Common myeloid progenitor, CD34-positive (primary cell): ENCODE data around the gene TM9SF1.

ENCODE experiments used
- CTCF ChIA-PET: fragments of 350-600 bp; sonication (Branson Sonifier 250); formaldehyde crosslinking; loops from one replicate; lab custom pipeline; 2021; ENCODE audit warnings: antibody characterized with exemption; lab: Charles Lee
- POLR2A ChIA-PET: fragments of 350-600 bp; sonication (Branson Sonifier 250); formaldehyde crosslinking; loops from one replicate; lab custom pipeline; 2021; ENCODE audit warnings: antibody characterized with exemption; lab: Charles Lee
- DNase-seq, 3 donors: peaks; one replicate each; pipeline versions ENCODE4 v3.0.0 to v3.0.0-alpha.2; 2013
- H3K27ac ChIP-seq, 2 experiments: 1 replicate in 1 of 2; 2 replicates in 1 of 2; pipeline ENCODE4 v1.7.0; 2013; ENCODE audit warnings: inconsistent platforms in 2 of 2, low read length in 2 of 2, mild to moderate bottlenecking in 2 of 2, low read depth in 1 of 2, moderate library complexity in 1 of 2; ENCODE audit not compliant: severe bottlenecking in 2 of 2, insufficient read depth in 1 of 2, poor library complexity in 1 of 2
- H3K27me3 ChIP-seq, 5 experiments: replicated peaks in 2 of 5; 1 replicate in 3 of 5; 2 replicates in 2 of 5; pipeline versions ENCODE4 v1.6.1 to v1.7.0; 2013; ENCODE audit warnings: low read length in 4 of 5, mild to moderate bottlenecking in 2 of 5, moderate library complexity in 2 of 5, inconsistent platforms in 1 of 5; ENCODE audit not compliant: insufficient read depth in 5 of 5, control insufficient read depth in 4 of 5
- H3K36me3 ChIP-seq, 4 experiments: 1 replicate in 2 of 4; 2 replicates in 2 of 4; pipeline versions ENCODE4 v1.6.1 to v1.7.0; 2013; ENCODE audit warnings: low read length in 3 of 4, control low read depth in 1 of 4, mild to moderate bottlenecking in 1 of 4; ENCODE audit not compliant: control insufficient read depth in 4 of 4, insufficient read depth in 4 of 4
- H3K4me1 ChIP-seq, 4 experiments: 1 replicate in 3 of 4; 2 replicates in 1 of 4; pipeline versions ENCODE4 v1.6.1 to v1.7.1; 2013; ENCODE audit warnings: low read length in 3 of 4, mild to moderate bottlenecking in 3 of 4, control low read depth in 1 of 4, inconsistent platforms in 1 of 4, moderate library complexity in 1 of 4; ENCODE audit not compliant: control insufficient read depth in 4 of 4, insufficient read depth in 4 of 4; ENCODE audit errors: control extremely low read depth in 1 of 4
- H3K4me3 ChIP-seq, 7 experiments: 1 replicate in 4 of 7; 2 replicates in 3 of 7; pipeline versions ENCODE4 v1.5.1 to v1.7.0; 2013; ENCODE audit warnings: mild to moderate bottlenecking in 7 of 7, low read length in 6 of 7, moderate library complexity in 6 of 7, inconsistent platforms in 2 of 7, low read depth in 2 of 7, control low read depth in 1 of 7; ENCODE audit not compliant: insufficient read depth in 4 of 7, control insufficient read depth in 1 of 7; ENCODE audit errors: extremely low read depth in 1 of 7
- H3K9me3 ChIP-seq, 5 experiments: 1 replicate in 4 of 5; 2 replicates in 1 of 5; pipeline versions ENCODE4 v1.6.1 to v1.7.1; 2013; ENCODE audit warnings: low read length in 4 of 5, mild to moderate bottlenecking in 2 of 5, inconsistent platforms in 1 of 5, low read depth in 1 of 5, moderate library complexity in 1 of 5; ENCODE audit not compliant: control insufficient read depth in 4 of 5, insufficient read depth in 2 of 5; ENCODE audit errors: control extremely low read depth in 1 of 5
- WGBS: methylation state at CpG from one replicate; pipeline ENCODE4 v1.1.5; 2013; ENCODE audit not compliant: insufficient coverage; 5-methylcytosine and 5-hydroxymethylcytosine counted together

Gene TM9SF1

GRCh38 chr14:24146978-24147760 is 48.1 kb downstream of the TM9SF1 start, which contains the start of gene RNF31:
RNF31 (plus strand) TSS chr14:24147498; CDS start chr14:24147699, 201 bp downstream.
- ChIA-PET CTCF (interaction anchor here (0.7 to 11.6 kb wide), 9 partner anchors 8 to 90 kb away, joined by 3 to 112 read pairs (median 6); partner anchors contain the start of genes DCAF11, IRF9, NRL and PSME1), POLR2A (interaction anchor here (0.7 to 2.2 kb wide), 7 partner anchors 9 to 38 kb away, joined by 3 to 16 read pairs (median 4); partner anchors contain the start of genes DCAF11, IRF9, NRL and PSME1)
- DNase-seq = peak; percentile 99
- 0% methylated on average over 46 of the region's 57 CpGs for WGBS
- Histone ChIP-seq H3K9me3 (no peaks in the 10 kb centered on the region), H3K4me3 (peak within 1 kb of the TSS; percentile 56 to 100 (median 97)), H3K27ac (peak within 1 kb of the TSS; percentile 71 to 85), H3K4me1 (peaks cover 4 to 29% (median 27%) of the 10 kb centered on the region in 4 experiments), H3K36me3 (peaks cover 15 to 53% (median 37%) of the 10 kb centered on the region in 4 experiments), H3K27me3 (no peaks in the 10 kb centered on the region)

- POLR2A ChIA-PET = interaction anchor here (0.8 to 2.2 kb wide), 6 partner anchors 8 to 43 kb away, joined by 3 to 16 read pairs (median 4); partner anchors contain the start of genes DCAF11, IRF9 and NRL
- DNase-seq = peak; percentile 95 to 99 (median 98)
- peak within 1 kb of the TSS; percentile 56 to 100 (median 97) for H3K4me3 ChIP-seq
- WGBS = 0% methylated on average over 13 of the region's 25 CpGs
- H3K27ac ChIP-seq = peak within 1 kb of the TSS; percentile 71 to 85
- peaks cover 4 to 34% (median 32%) of the 10 kb centered on the region in 4 experiments for H3K4me1 ChIP-seq
- no peaks in the 10 kb centered on the region for H3K27me3 ChIP-seq
- peaks cover 15 to 46% (median 32%) of the 10 kb centered on the region in 4 experiments for H3K36me3 ChIP-seq
- CTCF ChIA-PET = interaction anchor here (0.7 to 11.6 kb wide), 11 partner anchors 9 to 162 kb away, joined by 3 to 112 read pairs (median 4); partner anchors contain the start of genes CIDEB, DCAF11, IRF9 and NRL
- no peaks in the 10 kb centered on the region for H3K9me3 ChIP-seq
Observed at GRCh38 chr14:24146453-24146977, 48.7 kb downstream of the TM9SF1 start, which contains the start of gene PSME2. PSME2 (minus strand) TSS chr14:24146610; CDS start chr14:24146581, 29 bp downstream.

GRCh38 chr14:24145690-24146452 is 49.4 kb downstream of the TM9SF1 start:
- ChIA-PET POLR2A (interaction anchor here (1.1 to 2.2 kb wide), 4 partner anchors 8 to 43 kb away, joined by 3 to 16 read pairs (median 4); partner anchors contain the start of gene IRF9), CTCF (interaction anchor here (0.8 to 11.6 kb wide), 11 partner anchors 9 to 162 kb away, joined by 3 to 112 read pairs (median 3); partner anchors contain the start of genes CIDEB, DCAF11, IRF9 and NRL)
- 26% methylated on average over 7 of the region's 9 CpGs for WGBS
- peaks cover 13 to 40% (median 26%) of the 10 kb centered on the region in 4 experiments for H3K36me3 ChIP-seq
- H3K9me3 ChIP-seq = no peaks in the 10 kb centered on the region
- H3K27me3 ChIP-seq = no peaks in the 10 kb centered on the region
- peak overlapping the region; percentile 71 to 85 for H3K27ac ChIP-seq
- H3K4me3 ChIP-seq = peak overlapping the region; percentile 56 to 100 (median 97)
- H3K4me1 ChIP-seq = peaks cover 4 to 36% (median 33%) of the 10 kb centered on the region in 4 experiments
- DNase-seq = no peak

GRCh38 chr14:24145219-24145618 is 50.0 kb downstream of the TM9SF1 start:
- Histone ChIP-seq H3K36me3 (peaks cover 13 to 33% (median 22%) of the 10 kb centered on the region in 4 experiments), H3K4me1 (peaks cover 4 to 42% (median 37%) of the 10 kb centered on the region in 4 experiments), H3K4me3 (peak overlapping the region in 6 of 7 experiments; percentile 88 to 100 (median 97)), H3K27me3 (no peaks in the 10 kb centered on the region), H3K9me3 (no peaks in the 10 kb centered on the region), H3K27ac (no peak overlapping the region)
- WGBS = no CpG with 5 or more reads among the region's 2 CpGs
- POLR2A ChIA-PET = no interaction called here
- DNase-seq = no peak
- CTCF ChIA-PET = interaction anchor here (0.9 to 11.6 kb wide), 6 partner anchors 8 to 163 kb away, joined by 3 to 112 read pairs (median 3); partner anchors contain the start of genes CIDEB, DCAF11, IRF9 and NRL

GRCh38 chr14:24144451-24144850 is 50.8 kb downstream of the TM9SF1 start:
- ChIA-PET CTCF (interaction anchor here (1.2 to 11.6 kb wide), 4 partner anchors 16 to 98 kb away, joined by 3 to 112 read pairs (median 3); partner anchors contain the start of genes IRF9 and TINF2), POLR2A (no interaction called here)
- H3K4me3 ChIP-seq = no peak overlapping the region
- H3K27ac ChIP-seq = no peak overlapping the region
- H3K4me1 ChIP-seq = peaks cover 6 to 49% (median 42%) of the 10 kb centered on the region in 4 experiments
- DNase-seq = no peak
- peaks cover 6 to 28% (median 15%) of the 10 kb centered on the region in 4 experiments for H3K36me3 ChIP-seq
- 100% methylated on average over 1 of the region's 1 CpG for WGBS
- H3K27me3 ChIP-seq = no peaks in the 10 kb centered on the region
- no peaks in the 10 kb centered on the region for H3K9me3 ChIP-seq

GRCh38 chr14:24143511-24143910 is 51.7 kb downstream of the TM9SF1 start:
- Histone ChIP-seq H3K27ac (no peak overlapping the region), H3K27me3 (no peaks in the 10 kb centered on the region), H3K4me3 (no peak overlapping the region), H3K9me3 (no peaks in the 10 kb centered on the region), H3K4me1 (peaks cover 6 to 50% (median 43%) of the 10 kb centered on the region in 4 experiments), H3K36me3 (peaks cover 4 to 32% (median 15%) of the 10 kb centered on the region in 4 experiments)
- ChIA-PET POLR2A (no interaction called here), CTCF (interaction anchor here (1.2 to 11.6 kb wide), 4 partner anchors 17 to 99 kb away, joined by 3 to 112 read pairs (median 3); partner anchors contain the start of genes IRF9 and TINF2)
- no CpG with 5 or more reads among the region's 2 CpGs for WGBS
- DNase-seq = no peak
